GM12878 (cell line): ENCODE data around the gene APEX2. TPM values are rescaled to one million over a fixed set of nuclear protein-coding genes. Genes with fewer than 3 reads are reported as not detected.

Source experiments
- ATAC-seq: fragments of 200-7000 bp; cut with Tn5 transposase; 3 replicates; pipeline ENCODE4 v1.9.1; 2020; ENCODE audit warnings: mild to moderate bottlenecking, moderate library complexity
- BruUV-seq: library from RNA; stranded (reverse); fragments of 400-500 nt; replicated peaks from 2 replicates; lab custom pipeline; 2021; lab: Mats Ljungman, UMichigan
- CTCF ChIA-PET: fragments of 300-600 bp; sonication (Branson Sonifier 250); formaldehyde crosslinking; extraction: SDS; loops from one replicate; lab custom pipeline; 2021; ENCODE audit warnings: inconsistent platforms; lab: Yijun Ruan, JAX
- POLR2A ChIA-PET: fragments of 350-600 bp; formaldehyde crosslinking; extraction: SDS; loops from one replicate; lab custom pipeline; 2021; ENCODE audit warnings: inconsistent platforms; lab: Charles Lee
- RAD21 ChIA-PET: fragments of 300-600 bp; sonication (Branson Sonifier 250); formaldehyde crosslinking; loops from one replicate; lab custom pipeline; 2023; ENCODE audit warnings: antibody characterized with exemption; ENCODE audit not compliant: unreplicated experiment; lab: Charles Lee
- SMC1A ChIA-PET: fragments of 300-600 bp; sonication (Branson Sonifier 250); formaldehyde crosslinking; loops from one replicate; lab custom pipeline; 2023; ENCODE audit not compliant: unreplicated experiment, uncharacterized antibody; lab: Charles Lee
- DNase-seq: peaks from one replicate; pipeline ENCODE4 v3.0.0-alpha.2; 2011; ENCODE audit warnings: low read depth, low spot score
- FAIRE-seq: peaks from 3 replicates; lab custom pipeline; 2011; peaks lifted over from hg19 to GRCh38; lab: Jason Lieb, UNC
- H2AFZ ChIP-seq: 2 replicates; pipeline ENCODE4 v1.6.0; 2011; ENCODE audit warnings: low read depth, low read length, control low read depth; ENCODE audit not compliant: control insufficient read depth
- H3K27ac ChIP-seq: 2 replicates; pipeline ENCODE4 v1.5.1; 2011; ENCODE audit warnings: control low read depth; ENCODE audit not compliant: control insufficient read depth, insufficient read depth
- H3K27me3 ChIP-seq, 2 experiments: replicated peaks in 1 of 2; 2 replicates each; pipeline versions ENCODE4 v1.6.0 to v1.6.1; 2011; ENCODE audit warnings: low read length in 1 of 2; ENCODE audit not compliant: control insufficient read depth in 2 of 2, insufficient read depth in 2 of 2
- H3K36me3 ChIP-seq, 2 experiments: 2 replicates each; pipeline ENCODE4 v1.5.1; 2011; ENCODE audit warnings: low read length in 1 of 2; ENCODE audit not compliant: control insufficient read depth in 2 of 2, insufficient read depth in 2 of 2
- H3K4me1 ChIP-seq: 2 replicates; pipeline ENCODE4 v1.6.1; 2011; ENCODE audit warnings: mild to moderate bottlenecking, low read length, moderate library complexity, mixed read lengths; ENCODE audit not compliant: control insufficient read depth, insufficient read depth
- H3K4me2 ChIP-seq: 2 replicates; pipeline ENCODE4 v1.6.0; 2011; ENCODE audit warnings: control low read depth; ENCODE audit not compliant: control insufficient read depth, insufficient read depth
- H3K4me3 ChIP-seq: fragments of 200-600 bp; sonication (generic); 2 replicates; pipeline ENCODE4 v1.5.1; 2016
- H3K79me2 ChIP-seq: 2 replicates; pipeline ENCODE4 v1.6.0; 2011; ENCODE audit warnings: low read length; ENCODE audit not compliant: control insufficient read depth, insufficient read depth
- H3K9ac ChIP-seq: 2 replicates; pipeline ENCODE4 v1.8.0; 2011; ENCODE audit warnings: low read length, control low read depth, mixed read lengths; ENCODE audit not compliant: control insufficient read depth, insufficient read depth
- H3K9me3 ChIP-seq: replicated peaks from 3 replicates; pipeline ENCODE4 v1.5.1; 2011; ENCODE audit warnings: mild to moderate bottlenecking, low read length; ENCODE audit not compliant: control insufficient read depth, insufficient read depth
- H4K20me1 ChIP-seq: 2 replicates; pipeline ENCODE4 v1.6.0; 2011; ENCODE audit not compliant: control insufficient read depth, insufficient read depth
- BHLHE40 ChIP-seq, 2 experiments: fragments of 450-650 bp in 1 of 2; IDR thresholded peaks; 2 replicates each; pipeline ENCODE4 v1.6.1; 2011 to 2017; ENCODE audit warnings: low read depth in 2 of 2, borderline replicate concordance in 1 of 2, improper control_type of control experiment in 1 of 2, low read length in 1 of 2, mild to moderate bottlenecking in 1 of 2
- HDAC2 ChIP-seq: fragments of 200-600 bp; sonication (generic); IDR thresholded peaks from 2 replicates; pipeline ENCODE4 v1.6.1; 2017
- IKZF1 ChIP-seq: fragments of 450-650 bp; conservative IDR thresholded peaks from 2 replicates; pipeline ENCODE4 v1.6.1; 2017; ENCODE audit warnings: antibody characterized with exemption, mild to moderate bottlenecking
- JUND ChIP-seq: IDR thresholded peaks from 2 replicates; pipeline ENCODE4 v1.6.1; 2012; ENCODE audit warnings: low read depth, mild to moderate bottlenecking, low read length, improper control_type of control experiment, moderate library complexity
- NR2F1 ChIP-seq: fragments of 450-650 bp; conservative IDR thresholded peaks from 2 replicates; pipeline ENCODE4 v1.6.1; 2017; ENCODE audit warnings: mild to moderate bottlenecking
- POLR2A ChIP-seq: IDR thresholded peaks from 2 replicates; pipeline ENCODE4 v1.6.1; 2011; ENCODE audit warnings: low read depth, mild to moderate bottlenecking, low read length
- TARDBP ChIP-seq: IDR thresholded peaks from 2 replicates; pipeline ENCODE4 v1.6.1; 2016; ENCODE audit warnings: borderline replicate concordance
- WGBS: methylation state at CpG from one replicate; pipeline ENCODE4 v1.1.6; 2016; ENCODE audit warnings: low lambda C conversion rate; ENCODE audit not compliant: insufficient replicate concordance, insufficient coverage; ENCODE audit errors: missing lambda C conversion rate; 5-methylcytosine and 5-hydroxymethylcytosine counted together
- in situ Hi-C: fragments of 300-500 bp; cut with MboI; formaldehyde crosslinking; loops from 9 replicates; pipeline ENCODE4 v1.14.3; 2018; ENCODE audit warnings: mixed read lengths
- intact Hi-C: fragments of 100-400 bp; cut with micrococcal nuclease; formaldehyde crosslinking; loops from one replicate; pipeline ENCODE4 v1.14.2; 2022; ENCODE audit not compliant: unreplicated experiment
- polyA plus RNA-seq, 11 experiments: library from polyadenylated mRNA; depleted of rRNA in 4 of 11; unstranded in 6 of 11; stranded (reverse) in 5 of 11; fragments of >200 nt; fragmentation: Nextera tagmentation in 4 of 11; fragmentation: Illumina TruSeq in 1 of 11; extraction: Ambion mirVana in 4 of 11; extraction: Trizol in 1 of 11; gene quantifications; 1 replicate in 1 of 11; 2 replicates in 10 of 11; pipeline versions ENCODE4 v1.2.1 to v1.2.3, GENCODE V29; 2011 to 2016; ENCODE audit warnings: inconsistent platforms in 2 of 11, missing spikeins in 2 of 11, low read depth in 1 of 11
- total RNA-seq, 4 experiments: library from RNA; depleted of rRNA in 3 of 4; stranded (reverse); fragments of >200 nt in 3 of 4; fragmentation: Illumina TruSeq in 1 of 4; extraction: Trizol in 1 of 4; gene quantifications; 2 replicates each; pipeline versions ENCODE4 v1.2.1 to v1.2.3, GENCODE V29; 2013 to 2021
- TF ChIP-seq, protein P1 (sequence below): fragments of 450-650 bp; IDR thresholded peaks from 2 replicates; pipeline ENCODE4 v1.6.1; 2016; ENCODE audit warnings: mild to moderate bottlenecking, moderate library complexity, borderline replicate concordance
- TF ChIP-seq, protein P2 (sequence below): fragments of 450-650 bp; IDR thresholded peaks from 2 replicates; pipeline ENCODE4 v1.6.1; 2017; ENCODE audit warnings: mild to moderate bottlenecking, moderate library complexity

The APEX2 gene
- total and polyA plus RNA-seq, 10 of the 15 experiments (the other 5 are each of a cell fraction or from before 2014, with no cell fraction given) = 14.9 to 51.7 (median 35.6) TPM

DNA sequence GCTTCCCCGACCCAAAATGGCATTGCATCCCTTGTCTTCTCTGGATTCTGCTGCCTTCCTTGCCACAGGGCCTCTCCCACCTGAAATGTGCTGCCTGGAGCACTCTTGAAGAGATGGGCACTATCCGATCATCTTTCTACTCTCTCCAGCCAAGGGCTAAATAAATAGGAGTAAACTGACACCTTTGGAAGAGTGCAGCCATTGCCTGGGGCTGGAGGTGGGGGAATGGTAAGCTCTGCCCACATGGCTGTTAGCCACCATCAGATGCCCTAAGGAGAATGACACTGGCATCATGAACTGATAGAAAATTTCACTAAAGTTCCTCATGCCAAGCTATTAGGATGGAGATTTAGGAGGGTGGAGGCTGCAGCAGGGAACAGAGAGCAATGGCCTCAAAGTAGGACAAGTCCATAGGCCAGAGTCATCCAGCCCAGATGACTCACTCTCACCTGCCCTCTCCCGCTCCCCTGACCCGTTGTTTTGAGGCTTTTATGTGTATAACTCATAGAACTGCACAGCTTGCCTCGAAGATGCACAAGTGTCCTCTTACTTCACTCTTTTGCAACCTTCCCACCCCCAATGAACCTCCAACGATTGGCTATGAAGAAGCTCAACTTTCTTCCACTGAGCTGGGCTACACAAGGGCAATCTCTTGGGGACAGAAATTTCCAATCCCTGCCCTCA lies 5.4 kb upstream of the APEX2 start:
- FAIRE-seq (no peak), ATAC-seq (no peak), DNase-seq (no peak)
- no peaks in the 10 kb centered on the region for H3K27me3 ChIP-seq
- intact Hi-C loops (no loop called here), in situ Hi-C loops (no loop called here)
- no peaks in the 10 kb centered on the region for H4K20me1 ChIP-seq
- ChIA-PET POLR2A (interaction anchor here (0.5 kb wide), 1 partner anchor 13 kb away, joined by 3 read pairs; no protein-coding TSS in a partner anchor), RAD21 (no interaction called here), CTCF (no interaction called here), SMC1A (interaction anchor here (2.0 kb wide), 1 partner anchor 10 kb away, joined by 8 read pairs; no protein-coding TSS in a partner anchor)
- H3K79me2 ChIP-seq = no peaks in the 10 kb centered on the region
- H3K9me3 ChIP-seq = no peaks in the 10 kb centered on the region
- TF ChIP-seq JUND (no peak), TARDBP (no peak), NR2F1 (no peak), IKZF1 (no peak), HDAC2 (no peak), BHLHE40 (IDR thresholded peaks at IDR 0.05; ENCODE audit: borderline replicate concordance in 1 of 2, low read depth in 2 of 2, low read length in 1 of 2) (no peak), POLR2A (no peak)
- TF ChIP-seq, protein P1, sequence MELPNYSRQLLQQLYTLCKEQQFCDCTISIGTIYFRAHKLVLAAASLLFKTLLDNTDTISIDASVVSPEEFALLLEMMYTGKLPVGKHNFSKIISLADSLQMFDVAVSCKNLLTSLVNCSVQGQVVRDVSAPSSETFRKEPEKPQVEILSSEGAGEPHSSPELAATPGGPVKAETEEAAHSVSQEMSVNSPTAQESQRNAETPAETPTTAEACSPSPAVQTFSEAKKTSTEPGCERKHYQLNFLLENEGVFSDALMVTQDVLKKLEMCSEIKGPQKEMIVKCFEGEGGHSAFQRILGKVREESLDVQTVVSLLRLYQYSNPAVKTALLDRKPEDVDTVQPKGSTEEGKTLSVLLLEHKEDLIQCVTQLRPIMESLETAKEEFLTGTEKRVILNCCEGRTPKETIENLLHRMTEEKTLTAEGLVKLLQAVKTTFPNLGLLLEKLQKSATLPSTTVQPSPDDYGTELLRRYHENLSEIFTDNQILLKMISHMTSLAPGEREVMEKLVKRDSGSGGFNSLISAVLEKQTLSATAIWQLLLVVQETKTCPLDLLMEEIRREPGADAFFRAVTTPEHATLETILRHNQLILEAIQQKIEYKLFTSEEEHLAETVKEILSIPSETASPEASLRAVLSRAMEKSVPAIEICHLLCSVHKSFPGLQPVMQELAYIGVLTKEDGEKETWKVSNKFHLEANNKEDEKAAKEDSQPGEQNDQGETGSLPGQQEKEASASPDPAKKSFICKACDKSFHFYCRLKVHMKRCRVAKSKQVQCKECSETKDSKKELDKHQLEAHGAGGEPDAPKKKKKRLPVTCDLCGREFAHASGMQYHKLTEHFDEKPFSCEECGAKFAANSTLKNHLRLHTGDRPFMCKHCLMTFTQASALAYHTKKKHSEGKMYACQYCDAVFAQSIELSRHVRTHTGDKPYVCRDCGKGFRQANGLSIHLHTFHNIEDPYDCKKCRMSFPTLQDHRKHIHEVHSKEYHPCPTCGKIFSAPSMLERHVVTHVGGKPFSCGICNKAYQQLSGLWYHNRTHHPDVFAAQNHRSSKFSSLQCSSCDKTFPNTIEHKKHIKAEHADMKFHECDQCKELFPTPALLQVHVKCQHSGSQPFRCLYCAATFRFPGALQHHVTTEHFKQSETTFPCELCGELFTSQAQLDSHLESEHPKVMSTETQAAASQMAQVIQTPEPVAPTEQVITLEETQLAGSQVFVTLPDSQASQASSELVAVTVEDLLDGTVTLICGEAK = no peak
- TF ChIP-seq, protein P2, sequence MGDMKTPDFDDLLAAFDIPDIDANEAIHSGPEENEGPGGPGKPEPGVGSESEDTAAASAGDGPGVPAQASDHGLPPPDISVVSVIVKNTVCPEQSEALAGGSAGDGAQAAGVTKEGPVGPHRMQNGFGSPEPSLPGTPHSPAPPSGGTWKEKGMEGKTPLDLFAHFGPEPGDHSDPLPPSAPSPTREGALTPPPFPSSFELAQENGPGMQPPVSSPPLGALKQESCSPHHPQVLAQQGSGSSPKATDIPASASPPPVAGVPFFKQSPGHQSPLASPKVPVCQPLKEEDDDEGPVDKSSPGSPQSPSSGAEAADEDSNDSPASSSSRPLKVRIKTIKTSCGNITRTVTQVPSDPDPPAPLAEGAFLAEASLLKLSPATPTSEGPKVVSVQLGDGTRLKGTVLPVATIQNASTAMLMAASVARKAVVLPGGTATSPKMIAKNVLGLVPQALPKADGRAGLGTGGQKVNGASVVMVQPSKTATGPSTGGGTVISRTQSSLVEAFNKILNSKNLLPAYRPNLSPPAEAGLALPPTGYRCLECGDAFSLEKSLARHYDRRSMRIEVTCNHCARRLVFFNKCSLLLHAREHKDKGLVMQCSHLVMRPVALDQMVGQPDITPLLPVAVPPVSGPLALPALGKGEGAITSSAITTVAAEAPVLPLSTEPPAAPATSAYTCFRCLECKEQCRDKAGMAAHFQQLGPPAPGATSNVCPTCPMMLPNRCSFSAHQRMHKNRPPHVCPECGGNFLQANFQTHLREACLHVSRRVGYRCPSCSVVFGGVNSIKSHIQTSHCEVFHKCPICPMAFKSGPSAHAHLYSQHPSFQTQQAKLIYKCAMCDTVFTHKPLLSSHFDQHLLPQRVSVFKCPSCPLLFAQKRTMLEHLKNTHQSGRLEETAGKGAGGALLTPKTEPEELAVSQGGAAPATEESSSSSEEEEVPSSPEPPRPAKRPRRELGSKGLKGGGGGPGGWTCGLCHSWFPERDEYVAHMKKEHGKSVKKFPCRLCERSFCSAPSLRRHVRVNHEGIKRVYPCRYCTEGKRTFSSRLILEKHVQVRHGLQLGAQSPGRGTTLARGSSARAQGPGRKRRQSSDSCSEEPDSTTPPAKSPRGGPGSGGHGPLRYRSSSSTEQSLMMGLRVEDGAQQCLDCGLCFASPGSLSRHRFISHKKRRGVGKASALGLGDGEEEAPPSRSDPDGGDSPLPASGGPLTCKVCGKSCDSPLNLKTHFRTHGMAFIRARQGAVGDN = no peak
- no peaks in the 10 kb centered on the region for H3K36me3 ChIP-seq
- H3K4me3 ChIP-seq = no peak overlapping the region
- no peak overlapping the region for H3K27ac ChIP-seq
- H3K4me2 ChIP-seq = no peak overlapping the region
- WGBS = 18% methylated on average over 6 of the region's 6 CpGs
- H3K4me1 ChIP-seq = no peaks in the 10 kb centered on the region; the same call in 1 of the 2 replicates
- no peak overlapping the region for H3K9ac ChIP-seq
- 0 out of 2 replicates have a peak overlapping the region, but pooled peaks have one; percentile 7 for H2AFZ ChIP-seq
- no TSS peak for BruUV-seq
